T-helper 22 cell (primary cell): ENCODE results near the gene KIF2C.
A peak's percentile ranks its signal among the peaks of the same experiment; 100 is the strongest.
"Not testable (repeated sequence)": the region's sequence is repeated elsewhere in the genome, so short reads cannot be mapped to it uniquely, and the experiment has no call there.

Source experiments
- DNase-seq: peaks from one replicate; pipeline ENCODE4 v3.0.0-alpha.2; 2020; ENCODE audit warnings: low read depth

The KIF2C gene

DNA sequence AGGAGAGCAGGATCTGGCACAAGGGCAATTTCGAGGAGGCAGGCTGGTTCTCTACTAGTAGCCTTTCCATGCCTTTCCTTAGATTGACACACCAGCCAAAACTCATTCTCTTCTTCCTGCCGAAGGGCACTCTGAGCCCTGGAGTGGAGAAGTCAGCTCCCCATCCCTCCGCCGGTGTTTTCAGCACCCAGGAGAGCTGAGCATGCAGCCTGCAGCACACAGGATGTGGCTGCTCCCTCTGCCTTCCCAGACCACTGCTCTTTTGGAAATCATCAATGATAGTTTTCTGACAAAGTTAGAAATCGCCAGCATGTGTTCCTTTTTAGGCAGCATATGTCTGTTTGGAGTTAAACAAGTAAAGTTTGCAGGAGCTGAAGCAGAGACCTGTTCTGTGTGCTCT is 20.3 kb upstream of the KIF2C start:
- no peak for DNase-seq

DNA sequence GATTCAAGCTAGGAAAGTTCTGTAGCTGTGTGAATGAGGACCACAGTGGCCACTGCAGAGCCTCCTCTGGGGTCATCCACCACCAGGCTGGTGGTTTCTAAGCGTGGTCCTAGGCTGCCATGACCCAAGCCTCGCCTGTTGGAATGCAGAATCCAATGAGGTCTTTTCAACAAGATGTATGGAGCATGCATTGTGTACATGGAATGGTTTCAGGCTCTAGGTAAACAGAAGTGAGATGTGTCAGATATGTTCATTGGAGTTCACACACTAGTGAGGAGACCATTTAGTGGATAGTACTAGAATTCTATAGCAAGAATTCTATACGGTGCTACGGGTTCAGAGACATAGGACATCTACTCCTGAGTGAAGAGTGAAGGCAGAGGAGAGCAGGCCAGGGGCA is 19.4 kb upstream of the KIF2C start:
- DNase-seq = no peak

DNA sequence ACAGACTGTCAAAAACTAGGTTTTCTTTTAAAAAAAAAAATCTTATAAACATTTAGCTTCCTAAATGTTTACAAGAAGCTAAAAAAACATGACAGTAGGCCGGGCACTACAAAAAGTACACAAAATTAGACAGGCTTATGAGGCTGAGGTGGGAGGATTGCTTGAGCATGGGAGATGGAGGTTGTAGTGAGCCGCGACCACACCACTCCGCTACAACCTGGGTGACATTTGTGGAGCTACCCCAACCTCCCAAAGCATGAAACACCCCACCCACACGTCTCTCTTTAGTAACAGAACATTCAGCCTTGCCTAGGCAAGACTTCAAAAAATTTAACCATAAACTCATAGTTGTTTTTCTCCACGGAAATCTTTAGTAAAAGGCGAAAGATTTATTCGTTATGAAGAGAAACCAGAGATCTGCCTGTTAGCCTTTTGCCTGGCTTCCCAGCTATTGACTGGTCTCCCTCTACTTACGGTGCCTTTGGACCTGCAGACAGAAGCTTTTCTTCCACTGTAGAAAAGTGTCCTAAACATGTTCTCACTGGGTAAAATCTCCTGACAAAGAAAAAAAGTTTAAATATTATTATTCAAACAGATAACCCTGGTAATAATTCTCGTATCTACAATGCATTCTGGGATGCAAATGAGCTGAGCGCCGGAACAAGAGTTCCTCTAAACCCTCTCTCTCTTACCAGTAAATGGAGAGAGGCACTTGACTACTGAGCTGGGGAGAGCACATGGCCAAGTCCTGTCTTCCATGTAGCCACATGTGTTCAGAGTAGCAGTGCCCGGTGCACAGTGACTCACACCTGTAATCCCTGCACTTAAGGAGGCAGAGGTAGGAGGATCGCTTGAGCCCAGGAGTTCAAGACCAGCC is 17.9 kb upstream of the KIF2C start:
- DNase-seq = peak; percentile 40

DNA sequence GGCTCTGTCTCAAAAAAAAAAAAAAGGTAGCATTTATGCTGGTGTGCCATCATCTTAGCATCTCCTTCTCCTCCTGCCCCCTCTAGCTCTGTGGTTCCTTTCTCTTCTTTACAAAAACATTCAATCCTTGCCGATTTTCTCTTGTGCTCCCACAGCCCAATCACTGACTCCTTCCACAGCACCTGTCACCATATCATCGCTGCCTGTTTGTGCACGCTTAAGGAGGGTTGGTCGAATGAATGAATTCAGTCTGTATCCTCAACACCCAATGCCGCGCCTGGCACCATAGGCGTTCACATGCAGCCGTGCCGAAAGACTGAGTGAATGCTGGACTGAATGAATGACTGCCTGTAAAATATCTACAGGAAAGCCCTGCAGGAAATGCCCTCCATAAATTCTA is 16.6 kb upstream of the KIF2C start:
- no peak for DNase-seq

GRCh38 chr1:44723496-44724295 is 15.9 kb upstream of the KIF2C start:
- DNase-seq = no peak

DNA sequence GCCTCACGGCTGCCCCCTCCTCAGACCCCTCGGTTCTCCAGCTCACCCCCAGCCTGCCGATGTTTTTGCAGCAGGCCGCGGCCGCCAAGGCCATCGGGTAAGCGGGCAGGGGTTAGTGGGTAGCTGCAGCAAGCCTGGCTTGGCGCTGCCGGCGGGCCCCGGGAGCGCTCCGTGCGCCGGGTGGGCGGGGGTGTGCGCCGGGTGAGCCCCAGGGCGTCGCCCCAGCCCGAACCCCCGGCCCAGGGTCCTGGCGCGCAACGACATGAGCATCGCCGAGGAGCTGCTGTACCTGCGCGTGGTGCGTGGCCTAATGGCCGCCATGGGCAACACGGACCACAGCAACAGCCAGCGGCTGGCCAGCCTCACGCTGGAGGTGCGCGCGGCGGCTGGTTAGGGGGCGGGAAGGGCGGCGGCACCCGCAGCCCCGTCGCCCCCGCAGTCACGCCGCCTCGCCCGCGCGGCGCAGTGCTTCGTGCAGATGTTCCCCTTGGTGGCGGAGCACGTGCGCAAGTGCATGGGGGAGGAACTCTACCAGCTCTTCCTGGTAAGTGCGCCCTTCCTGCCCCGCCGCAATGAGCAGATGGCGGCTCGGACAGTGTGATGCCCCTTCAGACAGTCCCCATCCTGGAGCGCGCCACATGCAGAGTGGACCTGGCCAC is 15.2 kb upstream of the KIF2C start:
- no peak for DNase-seq

DNA sequence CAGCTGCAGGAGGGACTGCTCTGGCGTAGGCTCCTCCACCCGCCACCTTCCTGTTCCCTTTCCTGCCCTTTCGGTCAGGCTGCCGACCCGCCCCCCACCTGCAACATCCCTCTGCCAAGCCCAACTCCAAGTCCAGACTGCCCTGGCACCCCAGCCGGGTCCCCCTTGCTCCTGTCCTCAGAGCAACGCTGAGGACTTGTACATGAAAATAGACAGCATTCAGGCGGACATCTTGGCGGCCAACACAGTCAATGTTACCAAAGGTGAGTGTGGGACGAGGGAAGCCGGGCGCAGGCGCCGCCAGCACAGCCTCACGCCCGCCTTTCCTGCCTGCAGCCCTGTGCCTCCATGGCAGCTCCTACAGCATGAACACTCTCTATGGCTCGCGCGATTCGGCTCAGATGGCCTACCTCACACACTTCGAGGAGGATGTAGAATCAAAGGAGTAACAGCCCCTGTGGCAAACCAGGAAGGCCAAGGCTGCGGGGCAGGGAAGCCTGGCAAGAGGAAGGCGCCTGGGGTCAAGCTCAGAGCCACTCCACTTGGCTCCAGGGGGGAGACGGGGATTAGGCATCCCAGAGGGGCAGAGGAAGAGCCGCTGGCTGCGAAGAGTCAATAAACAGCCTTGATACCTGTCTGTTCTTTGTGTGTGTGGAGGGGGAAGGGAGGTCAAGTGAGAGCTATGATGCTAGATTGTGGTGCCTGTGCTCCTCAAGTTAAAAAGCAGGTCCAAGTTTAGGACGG is 14.5 kb upstream of the KIF2C start:
- no peak for DNase-seq

- DNase-seq = peak; percentile 78
Measured at GRCh38 chr1:44730741-44731512, 8.7 kb upstream of the KIF2C start, which contains the start of gene RNU5D-1. Gene RNU5D-1, minus strand, starts transcription at chr1:44731170.

DNA sequence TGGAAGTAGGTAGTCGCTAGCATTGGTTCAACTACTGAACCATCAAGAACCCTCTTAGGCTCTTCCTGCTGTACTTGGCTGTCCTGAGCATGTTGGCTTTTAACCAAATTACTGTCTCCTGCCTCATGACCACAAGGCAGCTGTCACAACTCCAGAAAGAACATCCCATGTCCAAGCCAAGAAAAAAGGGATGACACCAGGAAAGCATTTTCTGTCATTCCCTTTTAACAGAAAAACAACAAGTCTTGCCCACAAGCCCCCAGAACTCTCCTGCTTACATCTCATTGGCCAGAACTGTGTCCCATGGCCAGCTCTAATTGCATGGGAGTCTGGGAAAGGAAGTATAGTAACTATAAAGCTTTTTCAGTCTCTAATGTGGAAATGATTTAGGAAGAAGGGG is 6.3 kb upstream of the KIF2C start:
- DNase-seq = no peak

- DNase-seq = no peak
Measured at GRCh38 chr1:44733784-44734183, 5.9 kb upstream of the KIF2C start.

GRCh38 chr1:44735992-44736391 is 3.6 kb upstream of the KIF2C start:
- DNase-seq = no peak

DNA sequence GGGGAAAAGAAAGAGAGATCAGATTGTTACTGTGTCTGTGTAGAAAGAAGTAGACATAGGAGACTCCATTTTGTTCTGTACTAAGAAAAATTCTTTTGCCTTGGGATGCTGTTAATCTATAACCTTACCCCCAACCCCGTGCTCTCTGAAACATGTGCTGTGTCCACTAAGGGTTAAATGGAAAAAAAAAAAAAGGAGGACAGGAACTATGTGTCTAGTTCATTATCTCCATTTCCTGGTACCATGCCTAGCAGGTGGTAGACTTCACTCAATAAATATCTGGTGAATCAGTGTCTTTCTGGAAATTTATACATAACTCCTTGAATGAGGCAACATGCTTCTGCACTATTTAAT is 707 bp upstream of the KIF2C start:
- DNase-seq = not testable (repeated sequence)

GRCh38 chr1:44740179-44740617 is 561 bp downstream of the KIF2C start:
- no peak for DNase-seq

GRCh38 chr1:44743211-44743610 is 3.6 kb downstream of the KIF2C start:
- no peak for DNase-seq

- DNase-seq = no peak
Measured at GRCh38 chr1:44747878-44748277, 8.2 kb downstream of the KIF2C start.

DNA sequence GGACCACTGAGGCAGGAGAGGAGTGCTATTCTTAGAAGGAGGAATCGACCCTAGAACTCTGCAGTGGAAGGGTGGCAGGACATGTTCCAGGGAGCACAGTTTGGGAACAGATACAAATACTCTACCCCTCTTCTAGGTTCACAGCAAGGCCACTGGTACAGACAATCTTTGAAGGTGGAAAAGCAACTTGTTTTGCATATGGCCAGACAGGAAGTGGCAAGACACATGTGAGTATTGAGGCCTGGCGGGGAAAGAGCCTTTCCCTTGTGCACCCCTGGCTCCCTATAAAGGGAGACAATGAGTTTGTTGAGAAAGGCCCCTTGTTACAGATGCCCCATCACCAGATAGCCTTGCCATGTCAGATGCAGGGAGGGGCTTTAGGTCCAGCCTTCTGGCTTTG is 17.8 kb downstream of the KIF2C start:
- no peak for DNase-seq

GRCh38 chr1:44759077-44759476 is 19.4 kb downstream of the KIF2C start:
- DNase-seq = no peak

- no peak for DNase-seq
Measured at GRCh38 chr1:44760876-44761275, 21.2 kb downstream of the KIF2C start.

- DNase-seq = not testable (repeated sequence)
Measured at GRCh38 chr1:44766421-44766820, 26.8 kb downstream of the KIF2C start.

DNA sequence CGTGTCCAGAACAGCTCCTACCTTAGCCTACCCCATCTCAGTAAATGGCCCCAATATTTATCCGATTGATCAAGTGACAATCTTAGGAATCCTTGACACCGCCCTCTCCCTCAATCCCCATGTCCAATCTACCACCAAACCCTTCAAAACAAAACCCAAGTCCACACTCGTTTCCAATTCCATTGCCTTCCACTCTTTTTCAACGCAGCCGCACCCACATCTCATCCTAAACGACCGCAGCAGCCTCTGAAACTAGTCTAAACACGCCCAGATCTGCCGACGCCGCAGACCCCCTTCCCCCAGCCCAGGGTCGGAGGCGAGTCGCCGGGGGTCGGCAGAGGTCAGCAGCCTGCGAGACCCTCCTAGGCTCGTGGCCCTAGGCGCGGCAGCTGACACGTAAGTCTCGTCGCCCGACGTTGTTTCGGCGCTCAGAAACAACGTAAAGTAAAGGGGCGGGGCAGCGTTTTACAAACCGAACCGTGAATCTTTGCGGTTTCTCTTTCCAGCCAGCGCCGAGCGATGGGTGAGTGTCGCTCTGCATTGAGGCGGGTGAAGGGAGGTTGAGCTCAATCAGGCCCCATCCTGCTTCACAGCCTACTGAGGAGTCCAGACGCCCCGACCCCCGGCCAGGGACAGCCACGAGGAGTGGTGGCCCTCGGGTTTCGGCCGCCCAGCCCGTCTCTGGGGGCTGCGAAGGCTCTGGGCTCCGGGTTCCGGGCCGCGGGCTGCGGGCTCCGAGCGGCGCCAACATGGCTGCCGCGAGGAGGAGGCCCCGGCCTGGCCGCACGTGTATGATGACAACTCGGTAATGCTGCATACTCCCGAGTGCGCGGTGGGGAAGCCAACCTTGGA is 35.7 kb downstream of the KIF2C start, which contains the start of gene RPS8:
Gene RPS8 (plus strand): TSS at position 463 of the 852 bp plus-strand sequence. CDS start 57 bp downstream, at position 520.
- DNase-seq = peak; percentile 74
